Endothelial cell of umbilical vein (primary cell): ENCODE data around the gene ATP10B. TPM values are rescaled to one million over a fixed set of nuclear protein-coding genes. Genes with fewer than 3 reads are reported as not detected.

Experiments used
- BruUV-seq: library from RNA; stranded (reverse); fragments of 400-500 nt; replicated peaks from 2 replicates; lab custom pipeline; 2021; lab: Mats Ljungman, UMichigan
- CTCF ChIA-PET: fragments of 300-600, 350-600 bp; sonication (Branson Sonifier 250); formaldehyde crosslinking; loops from one replicate; lab custom pipeline; 2021; ENCODE audit warnings: antibody characterized with exemption, inconsistent platforms; lab: Charles Lee
- POLR2A ChIA-PET: fragments of 300-600, 350-600 bp; sonication (Branson Sonifier 250); formaldehyde crosslinking; loops from one replicate; lab custom pipeline; 2021; ENCODE audit warnings: antibody characterized with exemption, inconsistent platforms; lab: Charles Lee
- DNase-seq: peaks from one replicate; pipeline ENCODE4 v3.0.0-alpha.2; 2011; ENCODE audit warnings: low read depth, low spot score
- FAIRE-seq: peaks from 2 replicates; lab custom pipeline; 2011; peaks lifted over from hg19 to GRCh38; lab: Jason Lieb, UNC
- H2AFZ ChIP-seq: 2 replicates; pipeline ENCODE4 v1.6.0; 2012; ENCODE audit warnings: low read depth, low read length, control low read depth, inconsistent platforms
- H3K27ac ChIP-seq: 2 replicates; pipeline ENCODE4 v1.5.1; 2011; ENCODE audit warnings: low read depth, mild to moderate bottlenecking, control low read depth, low read length, moderate library complexity; ENCODE audit not compliant: insufficient read depth
- H3K27me3 ChIP-seq, 2 experiments: 2 replicates each; pipeline versions ENCODE4 v1.6.0 to v1.6.1; 2011; ENCODE audit warnings: low read length in 2 of 2, mixed read lengths in 1 of 2; ENCODE audit not compliant: control insufficient read depth in 2 of 2, insufficient read depth in 2 of 2
- H3K36me3 ChIP-seq, 2 experiments: 2 replicates in 1 of 2; 3 replicates in 1 of 2; pipeline ENCODE4 v1.5.1; 2011; ENCODE audit warnings: low read length in 2 of 2, mild to moderate bottlenecking in 1 of 2, moderate library complexity in 1 of 2; ENCODE audit not compliant: control insufficient read depth in 2 of 2, insufficient read depth in 2 of 2; ENCODE audit errors: extremely low read depth in 1 of 2
- H3K4me1 ChIP-seq: 3 replicates; pipeline ENCODE4 v1.5.1; 2011; ENCODE audit warnings: mild to moderate bottlenecking, low read length; ENCODE audit not compliant: control insufficient read depth, insufficient read depth; ENCODE audit errors: extremely low read depth
- H3K4me2 ChIP-seq: 2 replicates; pipeline ENCODE4 v1.6.1; 2011; ENCODE audit warnings: low read length, control low read depth, mixed read lengths; ENCODE audit not compliant: insufficient read depth
- H3K4me3 ChIP-seq, 3 experiments: fragments of 200-600 bp in 1 of 3; sonication (generic), shearing (Covaris generic) in 1 of 3; replicated peaks in 1 of 3; 2 replicates each; pipeline ENCODE4 v1.5.1; 2011 to 2016; ENCODE audit warnings: control low read depth in 3 of 3, low read length in 3 of 3, mild to moderate bottlenecking in 2 of 3, inconsistent platforms in 1 of 3, low read depth in 1 of 3, moderate library complexity in 1 of 3; ENCODE audit not compliant: insufficient read depth in 1 of 3
- H3K79me2 ChIP-seq: 2 replicates; pipeline ENCODE4 v1.6.0; 2012; ENCODE audit warnings: low read length, inconsistent platforms; ENCODE audit not compliant: control insufficient read depth, insufficient read depth
- H3K9ac ChIP-seq: replicated peaks from 2 replicates; pipeline ENCODE3; 2011; ENCODE audit warnings: low read length, control low read depth; ENCODE audit not compliant: insufficient read depth; ENCODE audit errors: extremely low read depth
- H3K9me1 ChIP-seq: replicated peaks from 3 replicates; pipeline ENCODE4 v1.6.0; 2011; ENCODE audit warnings: mild to moderate bottlenecking, low read length; ENCODE audit not compliant: control insufficient read depth, insufficient read depth; ENCODE audit errors: extremely low read depth
- H3K9me3 ChIP-seq: replicated peaks from 2 replicates; pipeline ENCODE4 v1.5.1; 2012; ENCODE audit warnings: low read length, inconsistent platforms; ENCODE audit not compliant: control insufficient read depth, insufficient read depth
- H4K20me1 ChIP-seq: replicated peaks from 2 replicates; pipeline ENCODE3; 2011; ENCODE audit warnings: mild to moderate bottlenecking, low read length; ENCODE audit not compliant: control insufficient read depth, insufficient read depth; ENCODE audit errors: extremely low read depth
- CTCF ChIP-seq, 2 donors: IDR thresholded peaks; 1 replicate in 1 of 2; 2 replicates in 1 of 2; pipeline ENCODE4 v1.5.1; 2011; ENCODE audit warnings: low read length in 2 of 2, mild to moderate bottlenecking in 2 of 2, moderate library complexity in 2 of 2, control low read depth in 1 of 2, inconsistent platforms in 1 of 2, low read depth in 1 of 2; ENCODE audit not compliant: insufficient read depth in 1 of 2; ENCODE audit errors: extremely low read depth in 1 of 2
- EZH2 ChIP-seq: IDR thresholded peaks from 2 replicates; pipeline ENCODE4 v1.6.1; 2012; ENCODE audit warnings: borderline replicate concordance, low read depth, mild to moderate bottlenecking, moderate library complexity, low read length, inconsistent platforms; ENCODE audit not compliant: severe bottlenecking
- FOS ChIP-seq: IDR thresholded peaks from 2 replicates; pipeline ENCODE4 v1.6.1; 2011; ENCODE audit warnings: mild to moderate bottlenecking, low read length, moderate library complexity, borderline replicate concordance; ENCODE audit not compliant: insufficient read depth
- GATA2 ChIP-seq: IDR thresholded peaks from 2 replicates; pipeline ENCODE4 v1.7.0; 2011; ENCODE audit warnings: low read depth, mild to moderate bottlenecking, moderate library complexity, mixed read lengths, low read length; ENCODE audit not compliant: insufficient read length, insufficient read depth
- JUN ChIP-seq: IDR thresholded peaks from 2 replicates; pipeline ENCODE4 v1.6.1; 2011; ENCODE audit warnings: borderline replicate concordance, low read depth; ENCODE audit not compliant: insufficient read length, insufficient read depth
- MAX ChIP-seq: IDR thresholded peaks from 2 replicates; pipeline ENCODE4 v1.6.1; 2011; ENCODE audit not compliant: insufficient read depth, insufficient read length
- MYC ChIP-seq: IDR thresholded peaks from one replicate; pipeline ENCODE4 v1.6.1; 2011; ENCODE audit warnings: mild to moderate bottlenecking, low read depth, low read length
- POLR2A ChIP-seq: IDR thresholded peaks from 2 replicates; pipeline ENCODE4 v1.6.1; 2012; ENCODE audit warnings: low read depth, mild to moderate bottlenecking, control low read depth, low read length
- POLR2AphosphoS5 ChIP-seq: IDR thresholded peaks from 2 replicates; pipeline ENCODE4 v1.6.1; 2012; ENCODE audit warnings: low read depth, mild to moderate bottlenecking, control low read depth, low read length, moderate library complexity; ENCODE audit not compliant: insufficient read depth
- dilution Hi-C: fragments of 300-500 bp; cut with MboI; formaldehyde crosslinking; loops from one replicate; pipeline ENCODE4 v1.15.0; 2019; ENCODE audit warnings: low sequenced_read_pairs; ENCODE audit not compliant: extremely low pct_ligation_motif_present
- intact Hi-C: fragments of 100-400 bp; cut with micrococcal nuclease; formaldehyde crosslinking; loops from one replicate; pipeline ENCODE4 v1.10.0; 2022
- polyA plus RNA-seq, 4 experiments: library from polyadenylated mRNA; depleted of rRNA in 3 of 4; stranded (reverse) in 3 of 4; unstranded in 1 of 4; fragments of >200 nt; gene quantifications; 2 replicates each; pipeline versions ENCODE4 v1.2.1 to v1.2.3, GENCODE V29; 2011 to 2012; ENCODE audit warnings: missing spikeins in 1 of 4
- total RNA-seq: library from RNA; stranded (reverse); gene quantifications from 2 replicates; pipeline ENCODE4 v1.2.3, GENCODE V29; 2021

The ATP10B gene
- total and polyA plus RNA-seq, 2 donors (not counting 3 experiments of a cell fraction or from before 2014, with no cell fraction given) = not detected

- DNase-seq (no peak), FAIRE-seq (no peak)
- intact Hi-C loops = no loop called here
- Histone ChIP-seq H2AFZ (no peak overlapping the region), H3K36me3 (no peaks in the 10 kb centered on the region), H4K20me1 (no peaks in the 10 kb centered on the region), H3K79me2 (no peaks in the 10 kb centered on the region), H3K4me2 (no peak overlapping the region), H3K4me3 (no peak overlapping the region), H3K9me3 (no peaks in the 10 kb centered on the region), H3K27ac (no peak overlapping the region), H3K27me3 (peaks cover 0 to 2% of the 10 kb centered on the region in 2 experiments), H3K4me1 (no peaks in the 10 kb centered on the region), H3K9me1 (no peaks in the 10 kb centered on the region), H3K9ac (no peak overlapping the region)
- POLR2A ChIA-PET = no interaction called here
- CTCF ChIA-PET = no interaction called here
- BruUV-seq = no TSS peak
- TF ChIP-seq JUN (no peak), POLR2AphosphoS5 (no peak), GATA2 (no peak), MYC (no peak), MAX (no peak), EZH2 (no peak), CTCF (IDR thresholded peaks at IDR 0.05; ENCODE audit: extremely low read depth in 1 of 2, insufficient read depth in 1 of 2, low read depth in 1 of 2, low read length in 2 of 2) (no peak), POLR2A (no peak), FOS (no peak)
- dilution Hi-C loops = no loop called here
Observed at GRCh38 chr5:160524827-160525226, 327.2 kb downstream of the ATP10B start.
